Subcutaneous abdominal adipose tissue (tissue), 5 donors: ENCODE measurements around the gene DCP1A.
"Not testable (repeated sequence)": the region's sequence is repeated elsewhere in the genome, so short reads cannot be mapped to it uniquely, and the experiment has no call there.

Experiments used
- H3K27ac ChIP-seq: one replicate; pipeline ENCODE4 v1.7.0; 2013; ENCODE audit warnings: low read depth, mild to moderate bottlenecking, inconsistent platforms, low read length, moderate library complexity
- H3K27me3 ChIP-seq, 5 donors: one replicate each; pipeline ENCODE4 v1.7.0; 2013; ENCODE audit warnings: low read length in 5 of 5, inconsistent platforms in 1 of 5; ENCODE audit not compliant: control insufficient read depth in 5 of 5, insufficient read depth in 4 of 5
- H3K36me3 ChIP-seq, 5 donors: one replicate each; pipeline ENCODE4 v1.7.0; 2013; ENCODE audit warnings: low read length in 5 of 5; ENCODE audit not compliant: control insufficient read depth in 5 of 5, insufficient read depth in 5 of 5
- H3K4me1 ChIP-seq, 5 donors: one replicate each; pipeline ENCODE4 v1.7.0; 2013; ENCODE audit warnings: low read length in 5 of 5, mild to moderate bottlenecking in 3 of 5, moderate library complexity in 1 of 5; ENCODE audit not compliant: control insufficient read depth in 5 of 5, insufficient read depth in 5 of 5
- H3K4me3 ChIP-seq, 5 donors: one replicate each; pipeline ENCODE4 v1.7.0; 2013; ENCODE audit warnings: low read length in 5 of 5, low read depth in 1 of 5
- H3K9ac ChIP-seq, 5 donors: one replicate each; pipeline ENCODE4 v1.7.0; 2013; ENCODE audit warnings: low read length in 5 of 5, mild to moderate bottlenecking in 4 of 5, moderate library complexity in 3 of 5
- H3K9me3 ChIP-seq, 5 donors: one replicate each; pipeline ENCODE4 v1.7.0; 2013; ENCODE audit warnings: low read length in 5 of 5; ENCODE audit not compliant: control insufficient read depth in 5 of 5
- donor health status: healthy.
- donor health status: healthy.
- donor health status: healthy.
- donor health status: healthy.
- donor health status: healthy.

Gene DCP1A

GRCh38 chr3:53252947-53253322 is 94.4 kb downstream of the DCP1A start:
- H3K9ac ChIP-seq: peak overlapping the region in 1 of 5 donors; percentile 47
- H3K27me3 ChIP-seq, H3K36me3 ChIP-seq, H3K9me3 ChIP-seq: not testable (repeated sequence)
- H3K27ac ChIP-seq: peak overlapping the region; percentile 88
- peaks cover 5 to 76% (median 72%) of the 10 kb centered on the region in 5 donors for H3K4me1 ChIP-seq
- H3K4me3 ChIP-seq: peak overlapping the region in 4 of 5 donors; percentile 44 to 85 (median 63)

GRCh38 chr3:53252096-53252946 is 95.0 kb downstream of the DCP1A start:
- Histone ChIP-seq H3K27ac (peak overlapping the region; percentile 88), H3K9me3 (no peaks in the 10 kb centered on the region), H3K4me1 (peaks cover 7 to 81% (median 75%) of the 10 kb centered on the region in 5 donors), H3K27me3 (no peaks in the 10 kb centered on the region), H3K9ac (peak overlapping the region in 1 of 5 donors; percentile 26), H3K36me3 (no peaks in the 10 kb centered on the region), H3K4me3 (peak overlapping the region in 3 of 5 donors; percentile 37 to 85 (median 44))

DNA sequence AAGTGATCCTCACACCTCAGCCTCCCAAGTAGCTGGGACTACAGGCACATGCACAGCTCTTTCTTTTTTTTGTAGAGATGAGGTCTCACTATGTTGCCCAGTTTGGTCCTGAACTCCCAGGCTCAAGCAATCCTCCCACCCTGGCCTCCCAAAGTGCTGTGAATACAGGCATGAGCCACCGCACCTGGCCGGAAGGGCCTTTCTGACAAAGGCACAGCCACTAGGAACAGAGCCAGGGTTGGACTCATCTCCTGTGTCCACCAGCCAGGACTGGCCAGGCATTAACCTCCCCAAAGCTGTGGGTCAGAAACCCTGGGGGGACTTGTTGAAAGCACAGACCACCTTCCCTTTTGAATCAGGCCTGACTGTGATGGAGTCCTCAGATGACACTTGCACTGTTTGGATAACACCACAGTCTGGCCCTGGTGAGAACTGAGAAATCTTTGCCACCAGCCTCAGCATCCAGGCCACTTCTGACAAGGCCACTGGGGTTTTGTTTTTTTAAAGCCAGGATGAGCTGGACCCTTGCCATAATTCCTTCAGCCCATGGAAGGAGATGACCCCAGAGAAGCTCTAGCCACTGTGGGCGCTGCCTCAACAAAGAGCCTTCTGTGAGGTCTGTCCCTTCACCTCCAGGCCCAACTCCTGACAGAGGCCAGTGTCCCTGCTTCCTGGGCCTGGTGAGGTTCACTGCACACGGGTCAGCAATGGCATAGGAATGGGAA is 96.3 kb downstream of the DCP1A start:
- Histone ChIP-seq H3K4me3 (peak overlapping the region in 1 of 5 donors; percentile 38), H3K9ac (peak overlapping the region in 3 of 5 donors; percentile 25 to 42 (median 32)), H3K36me3 (peaks cover 0 to 4% (median 0%) of the 10 kb centered on the region in 5 donors), H3K9me3 (no peaks in the 10 kb centered on the region), H3K27me3 (no peaks in the 10 kb centered on the region), H3K27ac (peak overlapping the region; percentile 19), H3K4me1 (peaks cover 7 to 77% (median 73%) of the 10 kb centered on the region in 5 donors)

DNA sequence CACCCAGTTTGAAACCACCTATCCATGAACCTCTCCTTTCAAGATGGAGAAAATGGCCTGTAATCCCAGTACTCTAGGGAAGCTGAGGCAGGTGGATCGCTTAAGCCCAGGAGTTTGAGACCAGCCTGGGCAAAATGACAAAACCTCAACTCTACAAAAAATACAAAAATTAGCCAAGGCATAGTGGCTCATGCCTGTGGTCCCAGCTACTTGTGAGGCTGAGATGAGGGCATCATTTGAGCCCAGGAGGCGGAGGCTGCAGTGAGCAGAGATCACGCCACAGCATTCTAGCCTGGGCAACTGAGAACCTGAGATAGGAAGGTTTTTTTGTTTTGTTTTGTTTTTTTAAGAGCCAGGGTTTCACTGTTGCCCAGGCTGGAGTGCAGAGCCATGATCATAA is 96.9 kb downstream of the DCP1A start:
- H3K4me1 ChIP-seq: peaks cover 7 to 77% (median 72%) of the 10 kb centered on the region in 5 donors
- H3K27ac ChIP-seq: peak overlapping the region; percentile 55

DNA sequence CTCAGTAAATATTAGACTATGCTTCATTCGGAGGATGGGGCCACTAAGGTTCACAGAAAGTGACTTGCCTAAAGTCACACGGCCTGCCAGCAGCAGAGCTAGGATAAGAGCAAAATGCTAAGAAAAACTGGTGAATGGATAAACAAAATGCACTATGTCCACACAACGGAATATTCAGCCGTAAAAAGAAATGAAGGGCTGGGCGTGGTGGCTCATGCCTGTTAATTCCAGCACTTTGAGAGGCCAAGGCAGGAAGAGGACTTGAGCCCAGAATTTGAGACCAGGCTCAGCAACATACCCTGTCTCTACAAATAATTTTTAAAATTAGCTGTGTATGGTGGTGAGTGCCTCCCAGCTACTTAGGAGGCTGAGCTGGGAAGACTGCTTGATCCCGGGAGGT is 99.2 kb downstream of the DCP1A start:
- Histone ChIP-seq H3K4me3 (no peak overlapping the region), H3K36me3 (peaks cover 0 to 4% (median 0%) of the 10 kb centered on the region in 5 donors), H3K9me3 (no peaks in the 10 kb centered on the region), H3K9ac (peak overlapping the region in 2 of 5 donors; percentile 2 to 32), H3K27ac (peak overlapping the region; percentile 0), H3K27me3 (no peaks in the 10 kb centered on the region), H3K4me1 (peaks cover 8 to 79% (median 71%) of the 10 kb centered on the region in 5 donors)

More for the DNA sequence above, 96.9 kb downstream of the DCP1A start:
- Histone ChIP-seq H3K9ac (peak overlapping the region in 2 of 5 donors; percentile 25 to 38), H3K4me3 (no peak overlapping the region), H3K9me3 (no peaks in the 10 kb centered on the region), H3K36me3 (peaks cover 0 to 4% (median 0%) of the 10 kb centered on the region in 5 donors), H3K27me3 (no peaks in the 10 kb centered on the region)

DNA sequence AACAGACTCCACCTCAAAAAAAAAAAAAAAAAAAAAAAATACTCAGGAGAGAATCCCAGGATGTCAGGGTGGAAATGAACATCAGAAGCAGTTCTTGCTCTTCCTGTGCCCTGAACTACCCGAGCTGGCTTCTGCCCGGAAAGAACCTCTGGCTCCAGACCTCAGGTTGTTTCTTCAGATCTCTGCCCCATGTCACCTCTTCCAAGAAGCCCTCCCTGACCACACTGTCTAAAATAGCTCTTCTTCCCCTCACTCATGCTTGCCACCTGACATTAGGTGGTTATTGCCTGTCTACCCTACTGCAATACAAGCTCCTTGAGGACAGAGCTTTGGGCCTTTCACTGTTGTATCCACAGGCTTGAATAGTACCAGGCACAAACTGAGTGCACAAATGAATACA is 99.7 kb downstream of the DCP1A start:
- peak overlapping the region in 2 of 5 donors; percentile 0 to 35 for H3K9ac ChIP-seq
- no peaks in the 10 kb centered on the region for H3K9me3 ChIP-seq
- peaks cover 8 to 79% (median 71%) of the 10 kb centered on the region in 5 donors for H3K4me1 ChIP-seq
- H3K27ac ChIP-seq: peak overlapping the region; percentile 0
- H3K4me3 ChIP-seq: no peak overlapping the region
- H3K36me3 ChIP-seq: peaks cover 0 to 4% (median 0%) of the 10 kb centered on the region in 5 donors
- no peaks in the 10 kb centered on the region for H3K27me3 ChIP-seq

DNA sequence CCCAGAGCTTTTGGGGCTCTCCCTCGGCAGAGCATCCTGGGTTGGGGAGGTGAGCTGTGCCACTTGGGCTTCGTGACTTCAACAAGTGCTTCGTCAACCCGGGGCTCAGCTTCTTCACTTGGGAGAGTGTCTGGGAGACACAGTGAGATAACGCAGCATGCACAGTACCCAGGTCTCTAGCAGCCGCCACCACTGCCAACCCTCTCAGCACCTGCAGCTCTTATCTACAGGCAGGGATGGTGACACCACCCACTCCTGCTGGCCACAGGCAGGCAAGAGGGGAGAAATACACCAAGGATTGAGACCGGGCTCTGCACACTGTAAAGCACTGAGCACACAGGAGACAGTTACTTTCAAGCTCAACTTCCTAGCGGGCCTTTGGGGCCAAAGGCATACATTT is 103.1 kb downstream of the DCP1A start:
- no peaks in the 10 kb centered on the region for H3K9me3 ChIP-seq
- no peaks in the 10 kb centered on the region for H3K27me3 ChIP-seq
- H3K9ac ChIP-seq: peak overlapping the region in 2 of 5 donors; percentile 16 to 48
- peak overlapping the region; percentile 77 for H3K27ac ChIP-seq
- H3K36me3 ChIP-seq: peaks cover 0 to 33% (median 30%) of the 10 kb centered on the region in 5 donors
- H3K4me3 ChIP-seq: no peak overlapping the region
- peaks cover 7 to 78% (median 57%) of the 10 kb centered on the region in 5 donors for H3K4me1 ChIP-seq

DNA sequence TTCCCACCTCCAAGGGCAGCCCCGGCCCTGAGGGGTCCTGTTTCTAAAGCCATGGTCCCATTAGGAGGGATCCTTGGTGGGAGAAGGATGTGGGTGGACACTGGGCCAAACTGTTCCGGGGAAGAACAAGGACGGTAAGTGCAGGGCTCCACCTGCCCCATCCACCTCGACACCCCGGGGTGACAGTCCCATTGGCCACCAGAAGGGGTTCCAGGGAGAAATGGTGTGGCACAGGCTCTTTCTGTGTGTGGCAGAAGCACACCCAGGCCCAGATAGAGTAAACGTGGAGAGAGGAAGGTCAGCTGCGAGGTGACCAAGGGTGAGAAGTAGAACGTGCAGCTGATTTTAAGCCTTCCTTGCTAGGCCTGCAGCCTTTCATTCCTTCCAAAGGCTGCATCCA is 103.6 kb downstream of the DCP1A start:
- peak overlapping the region in 4 of 5 donors; percentile 17 to 48 (median 36) for H3K9ac ChIP-seq
- no peaks in the 10 kb centered on the region for H3K27me3 ChIP-seq
- peak overlapping the region; percentile 77 for H3K27ac ChIP-seq
- peaks cover 0 to 38% (median 35%) of the 10 kb centered on the region in 5 donors for H3K36me3 ChIP-seq
- H3K4me3 ChIP-seq: no peak overlapping the region
- H3K9me3 ChIP-seq: no peaks in the 10 kb centered on the region
- peaks cover 7 to 76% (median 55%) of the 10 kb centered on the region in 5 donors for H3K4me1 ChIP-seq

DNA sequence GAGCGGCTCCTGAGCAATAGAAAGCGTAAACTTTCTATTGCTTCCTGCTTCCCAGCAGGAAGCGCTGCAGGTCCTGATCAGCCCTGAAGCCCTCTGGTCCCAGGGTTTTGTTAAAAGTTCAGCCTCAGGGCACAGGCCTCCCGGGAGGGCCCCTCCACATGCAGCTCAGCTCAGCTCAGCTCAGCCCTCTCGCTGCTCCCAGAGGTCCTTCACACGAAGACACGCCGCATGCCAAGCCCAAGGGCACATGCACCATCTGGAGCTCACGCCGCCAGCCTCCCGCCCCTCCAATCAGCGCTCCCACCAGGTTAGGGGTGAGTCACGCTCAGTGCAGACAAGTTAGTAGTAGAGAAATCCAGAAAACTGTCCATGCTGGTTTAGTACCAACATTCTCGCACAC is 104.2 kb downstream of the DCP1A start:
- Histone ChIP-seq H3K9me3 (no peaks in the 10 kb centered on the region), H3K4me3 (no peak overlapping the region), H3K9ac (peak overlapping the region in 4 of 5 donors; percentile 4 to 51 (median 28)), H3K4me1 (peaks cover 7 to 76% (median 53%) of the 10 kb centered on the region in 5 donors), H3K27me3 (no peaks in the 10 kb centered on the region), H3K27ac (peak overlapping the region; percentile 77), H3K36me3 (peaks cover 0 to 44% (median 41%) of the 10 kb centered on the region in 5 donors)
